ENCODE results near the gene NUPR1. TPM values are rescaled to one million over a fixed set of nuclear protein-coding genes. Genes with fewer than 3 reads are reported as not detected.
"Not testable (repeated sequence)": the region's sequence is repeated elsewhere in the genome, so short reads cannot be mapped to it uniquely, and the experiment has no call there.

The NUPR1 gene
- total RNA-seq, 1 donor from 2014 or later = not detected

DNA sequence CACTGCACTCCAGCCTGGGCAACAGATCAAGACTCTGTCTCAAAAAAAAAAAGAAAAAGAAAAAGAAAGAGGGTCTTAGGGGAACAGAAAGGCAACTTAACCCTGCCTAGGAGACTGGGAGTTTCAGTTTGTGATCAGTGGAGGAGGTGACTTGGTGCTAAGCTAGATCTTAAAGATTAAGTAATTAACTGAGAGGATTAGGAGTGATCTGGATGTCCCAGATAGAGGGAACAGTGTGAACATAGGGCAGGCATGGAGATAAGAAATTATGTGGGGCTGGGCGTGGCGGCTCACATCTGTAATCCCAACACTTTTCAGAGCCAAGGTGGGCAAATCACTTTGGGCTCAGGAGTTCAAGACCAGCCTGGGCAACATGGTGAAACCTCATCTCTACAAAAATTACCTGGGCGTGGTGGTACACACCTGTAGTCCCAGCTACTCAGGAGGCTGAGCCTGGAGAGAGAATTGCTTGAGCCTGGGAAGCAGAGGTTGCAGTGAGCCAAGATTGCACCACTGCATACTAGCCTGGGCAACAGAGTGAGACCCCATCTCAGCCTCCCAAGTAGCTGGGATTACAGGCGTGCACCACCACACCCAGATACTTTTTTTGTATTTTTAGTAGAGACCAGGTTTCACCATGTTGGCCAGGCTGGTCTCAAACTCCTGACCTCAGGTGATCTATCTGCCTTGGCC, 27.6 kb upstream of the NUPR1 start:
- H3K36me3 Mint-ChIP-seq (ENCODE audit: low read depth) = peaks cover 38% of the 10 kb centered on the region
- H3K4me3 Mint-ChIP-seq; intact Hi-C loops (cut with micrococcal nuclease); H3K4me1 Mint-ChIP-seq; H3K27ac Mint-ChIP-seq; H3K27me3 Mint-ChIP-seq; DNase-seq: not testable (repeated sequence)
- H3K9me3 Mint-ChIP-seq = peaks cover 11% of the 10 kb centered on the region

GRCh38 chr16:28563218-28563617, 24.4 kb upstream of the NUPR1 start:
- intact Hi-C loops (cut with micrococcal nuclease) = no loop called here
- Mint-ChIP-seq H3K36me3 (ENCODE audit: low read depth) (peaks cover 54% of the 10 kb centered on the region), H3K27me3 (no peaks in the 10 kb centered on the region), H3K27ac (no peak overlapping the region), H3K4me3 (no peak overlapping the region), H3K4me1 (peaks cover 6% of the 10 kb centered on the region), H3K9me3 (peaks cover 14% of the 10 kb centered on the region)
- DNase-seq = no peak

GRCh38 chr16:28562199-28562598, 23.4 kb upstream of the NUPR1 start:
- peaks cover 7% of the 10 kb centered on the region for H3K9me3 Mint-ChIP-seq
- DNase-seq = no peak
- H3K27ac Mint-ChIP-seq = no peak overlapping the region
- H3K36me3 Mint-ChIP-seq (ENCODE audit: low read depth) = peaks cover 54% of the 10 kb centered on the region
- intact Hi-C loops (cut with micrococcal nuclease) = no loop called here
- no peak overlapping the region for H3K4me3 Mint-ChIP-seq
- peaks cover 9% of the 10 kb centered on the region for H3K4me1 Mint-ChIP-seq
- no peaks in the 10 kb centered on the region for H3K27me3 Mint-ChIP-seq

DNA sequence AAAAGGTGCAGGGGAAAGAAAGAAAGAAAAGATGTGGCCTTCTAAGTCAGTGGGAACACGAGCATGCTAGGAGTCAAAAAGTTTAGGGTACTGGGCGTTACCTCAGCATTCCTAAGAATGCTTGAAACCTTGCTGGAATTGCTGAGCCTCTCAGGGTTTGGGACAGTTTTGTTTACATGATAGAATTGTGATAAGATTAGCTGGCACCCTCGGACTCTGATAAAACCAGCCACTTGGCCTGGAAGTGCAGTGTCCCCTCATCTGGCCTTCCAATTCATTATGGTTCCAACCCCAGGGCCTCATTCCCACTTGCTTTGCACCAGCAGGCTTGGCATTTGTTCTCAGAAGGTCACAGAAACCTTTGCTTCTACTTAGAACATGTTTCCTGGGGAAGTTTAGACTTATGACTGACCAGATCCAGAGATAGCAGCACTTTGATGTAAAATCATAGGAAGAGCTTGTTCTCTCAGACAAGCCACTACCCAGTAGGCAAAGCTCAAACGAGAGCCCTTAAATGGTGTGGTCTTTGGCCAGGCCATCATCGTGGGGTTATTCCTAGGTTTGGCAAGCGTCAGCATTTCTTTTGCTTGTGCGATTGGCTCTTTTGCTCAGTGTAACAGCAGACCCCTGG, 22.9 kb upstream of the NUPR1 start:
- DNase-seq = no peak
- Mint-ChIP-seq H3K4me3 (no peak overlapping the region), H3K4me1 (peaks cover 11% of the 10 kb centered on the region), H3K27ac (no peak overlapping the region), H3K27me3 (no peaks in the 10 kb centered on the region), H3K9me3 (peaks cover 6% of the 10 kb centered on the region), H3K36me3 (ENCODE audit: low read depth) (peaks cover 57% of the 10 kb centered on the region)
- intact Hi-C loops (cut with micrococcal nuclease) = no loop called here

GRCh38 chr16:28558456-28558855, 19.7 kb upstream of the NUPR1 start:
- H3K27ac Mint-ChIP-seq = no peak overlapping the region
- H3K36me3 Mint-ChIP-seq (ENCODE audit: low read depth) = peaks cover 46% of the 10 kb centered on the region
- intact Hi-C loops (cut with micrococcal nuclease) = loop anchor here (10.0 kb wide), 2 partner anchors 264 to 266 kb away; partner anchors contain the start of genes ATXN2L and SBK1
- no peaks in the 10 kb centered on the region for H3K27me3 Mint-ChIP-seq
- no peak overlapping the region for H3K4me3 Mint-ChIP-seq
- peaks cover 24% of the 10 kb centered on the region for H3K4me1 Mint-ChIP-seq
- DNase-seq = no peak
- H3K9me3 Mint-ChIP-seq = peaks cover 3% of the 10 kb centered on the region

DNA sequence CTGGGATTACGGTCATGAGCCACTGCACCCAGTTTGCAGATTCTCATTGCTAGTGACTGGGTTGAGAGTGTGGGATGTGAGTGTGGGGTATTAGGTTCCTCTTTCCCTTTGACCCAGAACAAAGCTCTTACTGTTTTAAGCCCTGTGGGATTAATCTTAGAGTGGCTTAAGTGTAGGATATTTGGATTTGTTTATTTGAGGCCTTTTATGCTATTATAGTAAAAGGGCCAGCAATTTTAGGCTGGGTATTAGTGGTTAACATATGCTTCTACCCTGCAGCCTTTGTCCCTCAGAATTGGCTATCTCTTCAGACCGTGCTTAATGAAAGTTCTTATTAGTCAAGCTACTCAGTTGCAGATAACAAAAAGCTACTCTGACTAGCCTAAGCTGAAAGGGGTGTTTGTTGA, 18.1 kb upstream of the NUPR1 start:
- no peak for DNase-seq
- no peaks in the 10 kb centered on the region for H3K27me3 Mint-ChIP-seq
- H3K9me3 Mint-ChIP-seq = peaks cover 3% of the 10 kb centered on the region
- peaks cover 42% of the 10 kb centered on the region for H3K36me3 Mint-ChIP-seq (ENCODE audit: low read depth)
- H3K27ac Mint-ChIP-seq = no peak overlapping the region
- peaks cover 22% of the 10 kb centered on the region for H3K4me1 Mint-ChIP-seq
- H3K4me3 Mint-ChIP-seq = no peak overlapping the region
- intact Hi-C loops (cut with micrococcal nuclease) = loop anchor here (10.0 kb wide), 2 partner anchors 262 to 268 kb away; partner anchors contain the start of genes ATXN2L and SBK1

DNA sequence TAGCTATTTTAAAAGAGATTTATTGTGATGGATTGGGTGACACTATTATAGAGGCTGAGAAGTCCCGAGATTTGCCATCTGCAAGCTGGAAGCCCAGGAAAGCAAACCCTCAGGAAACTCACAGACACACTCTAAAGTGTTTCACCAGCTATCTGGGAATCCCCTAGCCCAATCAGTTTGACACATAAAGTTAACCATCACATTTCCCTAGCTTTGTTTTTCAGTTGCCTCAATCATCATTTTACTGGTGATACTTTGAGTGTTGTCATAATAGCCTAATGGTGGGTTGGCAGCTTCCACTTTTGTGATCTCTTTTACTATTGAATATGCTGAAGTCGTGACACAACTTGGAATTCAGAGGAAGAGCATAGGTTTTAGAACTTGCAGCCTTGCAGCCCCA, 16.8 kb upstream of the NUPR1 start:
- DNase-seq = peak; percentile 63
- Mint-ChIP-seq H3K27me3 (no peaks in the 10 kb centered on the region), H3K4me3 (peak overlapping the region; percentile 23), H3K36me3 (ENCODE audit: low read depth) (peaks cover 37% of the 10 kb centered on the region), H3K4me1 (peaks cover 22% of the 10 kb centered on the region), H3K27ac (peak overlapping the region; percentile 37), H3K9me3 (peaks cover 3% of the 10 kb centered on the region)
- intact Hi-C loops (cut with micrococcal nuclease) = loop anchor here (10.0 kb wide), 2 partner anchors 261 to 269 kb away; partner anchors contain the start of genes ATXN2L and SBK1

GRCh38 chr16:28554634-28555423, 16.1 kb upstream of the NUPR1 start:
- DNase-seq = no peak
- no peaks in the 10 kb centered on the region for H3K27me3 Mint-ChIP-seq
- H3K36me3 Mint-ChIP-seq (ENCODE audit: low read depth) = peaks cover 36% of the 10 kb centered on the region
- peaks cover 3% of the 10 kb centered on the region for H3K9me3 Mint-ChIP-seq
- intact Hi-C loops (cut with micrococcal nuclease) = loop anchor here (1.0 to 10.0 kb wide), 4 partner anchors 61 to 392 kb away; partner anchors contain the start of genes APOBR, ATXN2L and SBK1
- peak overlapping the region; percentile 95 for H3K4me3 Mint-ChIP-seq
- peak overlapping the region; percentile 89 for H3K27ac Mint-ChIP-seq
- H3K4me1 Mint-ChIP-seq = peaks cover 22% of the 10 kb centered on the region

DNA sequence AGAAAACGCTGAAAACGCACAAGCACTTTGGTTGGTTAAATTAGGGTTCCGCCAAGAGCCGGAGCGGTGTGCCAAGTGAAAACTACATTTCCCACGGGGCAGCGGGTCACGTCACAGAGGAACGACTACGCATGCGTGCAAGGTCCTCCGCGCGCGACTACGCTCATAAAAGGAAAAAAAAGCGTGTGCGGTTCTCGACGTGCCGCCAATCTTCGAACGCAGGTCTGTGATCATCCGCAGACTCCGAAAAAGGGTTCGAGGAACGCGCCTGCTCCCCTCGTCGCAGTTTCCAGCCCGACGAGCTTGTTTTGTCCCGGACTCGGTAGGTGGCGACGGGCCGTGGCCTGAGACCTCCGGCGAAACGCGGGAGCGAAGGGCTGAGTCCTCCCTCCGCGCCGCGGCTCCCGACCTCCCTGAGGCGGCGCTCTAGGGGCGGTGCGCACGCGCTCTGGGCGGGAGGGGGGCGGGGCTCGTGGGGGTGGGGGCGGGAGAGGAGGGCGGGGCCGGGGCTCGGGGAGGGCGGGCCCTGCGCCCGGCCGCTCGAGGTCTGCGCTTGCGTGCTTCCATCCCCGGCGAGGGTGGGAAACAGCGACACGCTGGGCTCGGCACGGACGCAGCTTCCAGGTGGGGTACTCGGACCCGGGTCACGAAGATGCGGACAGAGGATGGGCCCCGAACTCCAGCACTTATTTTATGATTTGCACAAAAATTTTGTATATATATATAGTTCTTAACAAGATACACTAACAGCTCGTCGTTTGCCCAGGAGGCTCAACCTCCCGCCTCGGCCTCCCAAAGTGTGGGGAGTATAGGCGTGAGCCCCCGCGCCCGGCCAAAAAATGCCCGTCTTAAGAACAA, 15.2 kb upstream of the NUPR1 start, which contains the start of gene SGF29:
SGF29 (plus strand) TSS at position 145 of the 858 bp plus-strand sequence. CDS start 27,150 bp downstream, outside the sequence.
- DNase-seq = peak; percentile 98
- Mint-ChIP-seq H3K4me1 (peaks cover 26% of the 10 kb centered on the region), H3K9me3 (peaks cover 3% of the 10 kb centered on the region), H3K27me3 (no peaks in the 10 kb centered on the region), H3K4me3 (peak within 1 kb of the TSS; percentile 95), H3K27ac (peak within 1 kb of the TSS; percentile 99), H3K36me3 (ENCODE audit: low read depth) (peaks cover 27% of the 10 kb centered on the region)
- intact Hi-C loops (cut with micrococcal nuclease) = loop anchor here (1.0 to 10.0 kb wide), 4 partner anchors 60 to 393 kb away; partner anchors contain the start of genes APOBR, ATXN2L and SBK1

DNA sequence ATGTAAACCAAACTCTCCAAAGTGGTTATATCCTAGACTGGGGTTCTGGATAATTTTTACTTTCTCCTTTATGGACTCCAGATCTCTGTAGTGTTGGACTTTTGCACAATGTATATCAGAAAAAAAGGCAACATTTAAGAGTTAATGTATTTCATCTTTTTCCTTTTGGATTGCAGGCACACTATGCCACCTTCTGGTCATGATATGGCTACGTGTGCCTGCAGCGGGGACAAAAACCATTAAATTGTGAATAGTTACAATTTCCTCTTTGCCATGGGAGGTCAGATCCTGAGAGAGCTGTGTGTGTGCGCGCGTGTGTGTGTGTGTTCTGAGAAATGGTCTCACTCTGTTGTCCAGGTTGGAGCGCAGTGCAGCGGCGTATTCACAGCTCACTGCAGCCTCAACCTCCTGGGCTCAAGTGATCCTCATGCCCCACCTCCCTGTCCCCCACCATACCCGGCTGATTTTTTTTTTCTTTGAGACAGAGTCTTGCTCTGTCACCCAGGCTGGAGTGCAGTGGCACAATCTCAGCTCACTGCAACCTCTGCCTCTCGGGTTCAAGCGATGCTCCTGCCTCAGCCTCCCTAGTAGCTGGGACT, 10.6 kb upstream of the NUPR1 start:
- no peak overlapping the region for H3K27ac Mint-ChIP-seq
- intact Hi-C loops (cut with micrococcal nuclease) = no loop called here
- peak; percentile 72 for DNase-seq
- no peak overlapping the region for H3K4me3 Mint-ChIP-seq
- peaks cover under 1% of the 10 kb centered on the region for H3K36me3 Mint-ChIP-seq (ENCODE audit: low read depth)
- H3K27me3 Mint-ChIP-seq = peaks cover 9% of the 10 kb centered on the region
- H3K9me3 Mint-ChIP-seq = no peaks in the 10 kb centered on the region
- H3K4me1 Mint-ChIP-seq = peaks cover 12% of the 10 kb centered on the region

GRCh38 chr16:28548306-28548802, 9.6 kb upstream of the NUPR1 start:
- intact Hi-C loops (cut with micrococcal nuclease) = no loop called here
- Mint-ChIP-seq H3K36me3 (ENCODE audit: low read depth) (no peaks in the 10 kb centered on the region), H3K4me3 (no peak overlapping the region), H3K9me3 (no peaks in the 10 kb centered on the region), H3K27ac (no peak overlapping the region), H3K4me1 (peaks cover 8% of the 10 kb centered on the region), H3K27me3 (peaks cover 9% of the 10 kb centered on the region)
- DNase-seq = no peak

DNA sequence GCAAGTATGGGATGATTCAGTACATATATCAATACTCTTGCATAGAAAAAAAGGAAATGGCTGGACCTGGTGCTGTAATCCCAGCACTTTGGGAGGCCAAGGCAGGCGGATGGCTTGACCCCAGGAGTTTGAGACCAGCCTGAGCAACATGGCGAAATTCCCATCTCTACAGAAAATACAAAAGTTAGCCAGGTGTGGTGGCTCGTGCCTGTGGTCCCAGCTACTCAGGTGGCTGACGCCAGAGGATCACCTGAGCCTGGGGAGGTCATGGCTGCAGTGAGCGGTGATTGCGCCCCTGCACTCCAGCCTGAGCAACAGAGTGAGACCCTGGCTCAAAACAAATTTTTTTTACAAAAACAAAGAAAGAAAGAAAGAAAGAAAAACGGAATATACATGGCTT, 7.9 kb upstream of the NUPR1 start:
- Mint-ChIP-seq H3K36me3 (ENCODE audit: low read depth) (no peaks in the 10 kb centered on the region), H3K27me3 (peaks cover 9% of the 10 kb centered on the region), H3K4me1 (peaks cover 8% of the 10 kb centered on the region), H3K4me3 (no peak overlapping the region), H3K27ac (no peak overlapping the region), H3K9me3 (no peaks in the 10 kb centered on the region)
- no peak for DNase-seq
- intact Hi-C loops (cut with micrococcal nuclease) = no loop called here

Data from activated CD4-positive, alpha-beta T cell treated with anti-CD3 and anti-CD28 coated beads, Interleukin-2, amount 10 ng/mL, durations not matched to agents 24 days and 14 days (primary cell).